Renal pelvis (tissue), 4 donors: ENCODE measurements around the gene SLC22A16. TPM values are rescaled to one million over a fixed set of nuclear protein-coding genes. Genes with fewer than 3 reads are reported as not detected.

Experiments used
- DNase-seq: peaks from one replicate; pipeline ENCODE4 v3.0.0-alpha.2; 2013
- polyA plus RNA-seq, 3 donors: library from polyadenylated mRNA; unstranded; fragments of 120-200 nt; gene quantifications; one replicate each; pipeline ENCODE4 v1.2.1, GENCODE V29; 2013; ENCODE audit not compliant: insufficient read length in 3 of 3

Gene SLC22A16
- polyA plus RNA-seq, 3 donors = 0.47 to 0.99 (median 0.61) TPM

GRCh38 chr6:110404607-110405006 is 71.8 kb downstream of the SLC22A16 start:
- DNase-seq = no peak

- DNase-seq = no peak
These were observed 74.7 kb downstream of the SLC22A16 start for GRCh38 chr6:110401585-110402176.

- DNase-seq = no peak
These were observed 76.2 kb downstream of the SLC22A16 start for GRCh38 chr6:110400208-110400607.

- DNase-seq = no peak
These were observed 77.0 kb downstream of the SLC22A16 start for GRCh38 chr6:110399219-110400071.

- no peak for DNase-seq
These were observed 77.6 kb downstream of the SLC22A16 start for GRCh38 chr6:110398778-110399177.

- no peak for DNase-seq
These were observed 81.2 kb downstream of the SLC22A16 start for GRCh38 chr6:110395221-110395620.

- no peak for DNase-seq
These were observed 82.0 kb downstream of the SLC22A16 start for GRCh38 chr6:110394409-110394808.

GRCh38 chr6:110392727-110393126 is 83.7 kb downstream of the SLC22A16 start:
- no peak for DNase-seq

GRCh38 chr6:110390404-110390803 is 86.0 kb downstream of the SLC22A16 start:
- no peak for DNase-seq

- no peak for DNase-seq
These were observed 86.6 kb downstream of the SLC22A16 start for GRCh38 chr6:110389689-110390382.

GRCh38 chr6:110387986-110388385 is 88.4 kb downstream of the SLC22A16 start:
- no peak for DNase-seq

GRCh38 chr6:110385458-110385863 is 91.0 kb downstream of the SLC22A16 start:
- no peak for DNase-seq

- no peak for DNase-seq
These were observed 97.9 kb downstream of the SLC22A16 start for GRCh38 chr6:110378552-110378951.

Other genes starting within 250 kb of the SLC22A16 start
- 10 to 100 TPM; 11.9 to 13.6 (median 13.4) TPM for gene METTL24, start 118.3 kb downstream of the SLC22A16 start, polyA plus RNA-seq
- gene DDO, start 61.0 kb downstream of the SLC22A16 start, polyA plus RNA-seq = 1 to 10 TPM in 1 of 3 donors, under 1 TPM in 2; 0.37 to 1.7 (median 0.61) TPM